Keratinocyte (primary cell): ENCODE data around the gene ENO4. TPM values are rescaled to one million over a fixed set of nuclear protein-coding genes. Genes with fewer than 3 reads are reported as not detected.

Source experiments
- DNase-seq: peaks from one replicate; pipeline ENCODE4 v3.0.0-alpha.2; 2011; ENCODE audit warnings: low read depth, missing footprints, low spot score
- FAIRE-seq: peaks from 2 replicates; lab custom pipeline; 2011; peaks lifted over from hg19 to GRCh38; lab: Jason Lieb, UNC
- H2AFZ ChIP-seq: 2 replicates; pipeline ENCODE4 v1.6.0; 2012; ENCODE audit warnings: low read length, control low read depth, inconsistent platforms; ENCODE audit not compliant: control insufficient read depth
- H3K27ac ChIP-seq: 2 replicates; pipeline ENCODE4 v1.5.1; 2011; ENCODE audit warnings: low read length; ENCODE audit not compliant: control insufficient read depth, insufficient read depth
- H3K27me3 ChIP-seq: 3 replicates; pipeline ENCODE4 v1.6.0; 2011; ENCODE audit warnings: low read length; ENCODE audit not compliant: control insufficient read depth, insufficient read depth; ENCODE audit errors: extremely low read depth
- H3K36me3 ChIP-seq, 2 experiments: 2 replicates in 1 of 2; 3 replicates in 1 of 2; pipeline ENCODE4 v1.5.1; 2011; ENCODE audit warnings: low read length in 2 of 2, mild to moderate bottlenecking in 1 of 2; ENCODE audit not compliant: control insufficient read depth in 2 of 2, insufficient read depth in 2 of 2; ENCODE audit errors: extremely low read depth in 1 of 2
- H3K4me1 ChIP-seq: 3 replicates; pipeline ENCODE4 v1.5.1; 2011; ENCODE audit warnings: low read length; ENCODE audit not compliant: control insufficient read depth, insufficient read depth; ENCODE audit errors: extremely low read depth
- H3K4me2 ChIP-seq: 3 replicates; pipeline ENCODE4 v1.6.0; 2011; ENCODE audit warnings: low read depth, low read length; ENCODE audit not compliant: control insufficient read depth, insufficient read depth; ENCODE audit errors: extremely low read depth
- H3K4me3 ChIP-seq, 3 experiments: fragments of 200-600 bp in 1 of 3; sonication (generic) in 1 of 3; 2 replicates in 2 of 3; 3 replicates in 1 of 3; pipeline ENCODE4 v1.5.1; 2011 to 2016; ENCODE audit warnings: low read length in 3 of 3, mild to moderate bottlenecking in 3 of 3, control low read depth in 2 of 3, inconsistent platforms in 1 of 3, low read depth in 1 of 3, mixed read lengths in 1 of 3, mixed run types in 1 of 3, moderate library complexity in 1 of 3; ENCODE audit not compliant: control insufficient read depth in 2 of 3, insufficient read depth in 2 of 3; ENCODE audit errors: extremely low read depth in 1 of 3
- H3K79me2 ChIP-seq: 2 replicates; pipeline ENCODE4 v1.6.0; 2012; ENCODE audit warnings: low read length; ENCODE audit not compliant: control insufficient read depth, insufficient read depth
- H3K9ac ChIP-seq: 3 replicates; pipeline ENCODE4 v1.6.0; 2011; ENCODE audit warnings: low read length; ENCODE audit not compliant: control insufficient read depth, insufficient read depth; ENCODE audit errors: extremely low read depth
- H3K9me1 ChIP-seq: 3 replicates; pipeline ENCODE4 v1.6.0; 2011; ENCODE audit warnings: low read length; ENCODE audit not compliant: control insufficient read depth, insufficient read depth; ENCODE audit errors: extremely low read depth
- H3K9me3 ChIP-seq: 2 replicates; pipeline ENCODE4 v1.5.1; 2012; ENCODE audit warnings: low read depth, low read length; ENCODE audit not compliant: control insufficient read depth
- H4K20me1 ChIP-seq: 3 replicates; pipeline ENCODE4 v1.6.0; 2011; ENCODE audit warnings: low read length; ENCODE audit not compliant: control insufficient read depth, insufficient read depth; ENCODE audit errors: extremely low read depth
- EZH2 ChIP-seq: IDR thresholded peaks from one replicate; pipeline ENCODE4 v1.6.1; 2012; ENCODE audit warnings: inconsistent platforms, mild to moderate bottlenecking, low read length, moderate library complexity
- dilution Hi-C: fragments of 300-500 bp; cut with MboI; formaldehyde crosslinking; loops from one replicate; pipeline ENCODE4 v1.7.0; 2020; ENCODE audit warnings: low sequenced_read_pairs; ENCODE audit not compliant: extremely low pct_ligation_motif_present
- polyA plus RNA-seq, 5 experiments: library from polyadenylated mRNA; depleted of rRNA in 3 of 5; stranded (reverse) in 3 of 5; stranded (forward) in 1 of 5; unstranded in 1 of 5; fragments of >200 nt; gene quantifications; 1 replicate in 1 of 5; 2 replicates in 3 of 5; 3 replicates in 1 of 5; pipeline versions ENCODE4 v1.2.1 to v1.2.3, GENCODE V29; 2011 to 2012; ENCODE audit warnings: missing spikeins in 2 of 5, low read depth in 1 of 5, low replicate concordance in 1 of 5
- TF ChIP-seq, protein P1 (sequence below), 3 experiments: IDR thresholded peaks in 1 of 3; conservative IDR thresholded peaks in 1 of 3; optimal IDR thresholded peaks in 1 of 3; 2 replicates in 2 of 3; 3 replicates in 1 of 3; pipeline versions ENCODE3 to v1.5.1; 2011; ENCODE audit warnings: low read length in 3 of 3, mild to moderate bottlenecking in 3 of 3, moderate library complexity in 2 of 3, control low read depth in 1 of 3, inconsistent platforms in 1 of 3; ENCODE audit not compliant: insufficient read depth in 2 of 3; ENCODE audit errors: extremely low read depth in 1 of 3

ENO4 gene
- polyA plus RNA-seq, 1 donor (not counting 4 experiments of a cell fraction or from before 2014, with no cell fraction given), result 0.35 TPM

DNA sequence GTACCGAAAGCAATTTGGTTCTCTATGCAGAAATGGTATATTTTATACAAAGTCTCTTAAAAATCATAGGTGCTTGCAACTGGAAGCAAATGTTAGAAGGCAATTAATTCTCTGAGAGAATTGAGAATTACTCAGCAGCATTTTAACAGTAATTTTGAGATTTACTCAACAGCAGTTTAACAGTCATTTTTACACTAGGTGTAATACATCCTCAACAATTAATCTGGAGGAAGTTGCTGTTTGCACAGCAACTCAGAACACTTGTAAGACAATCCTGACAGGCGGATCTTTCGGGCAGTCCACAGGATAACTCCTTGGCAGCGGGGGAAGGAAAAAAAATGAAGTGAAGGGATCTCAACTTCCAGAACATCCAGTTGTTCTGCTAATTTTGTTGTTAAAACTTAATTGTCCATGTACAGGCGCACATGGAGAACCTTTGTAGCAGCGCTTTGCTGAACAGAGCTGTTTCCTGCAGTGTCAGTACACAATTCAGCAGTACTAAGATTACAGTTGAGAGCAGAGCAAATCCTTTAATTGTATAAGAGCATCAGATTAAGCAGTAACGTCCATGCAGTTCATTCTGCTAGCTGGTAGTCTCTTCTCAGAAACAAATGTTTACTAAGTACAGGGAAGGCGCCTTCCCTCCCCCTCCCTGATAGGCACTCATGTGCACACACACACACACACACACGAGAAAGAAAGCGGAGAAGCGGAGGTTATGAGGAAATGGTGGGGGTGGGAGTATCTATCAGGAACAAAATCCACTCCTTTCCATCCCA is 43.8 kb downstream of the ENO4 start:
- no peak overlapping the region for H3K27ac ChIP-seq
- peaks cover 4% of the 10 kb centered on the region for H4K20me1 ChIP-seq
- H2AFZ ChIP-seq, result no peak overlapping the region
- H3K36me3 ChIP-seq, result no peaks in the 10 kb centered on the region
- H3K4me2 ChIP-seq, result no peak overlapping the region
- H3K4me1 ChIP-seq, result peaks cover 16% of the 10 kb centered on the region
- H3K27me3 ChIP-seq, result no peaks in the 10 kb centered on the region
- no peak overlapping the region for H3K9ac ChIP-seq
- H3K4me3 ChIP-seq, result no peak overlapping the region
- FAIRE-seq (no peak), DNase-seq (no peak)
- no peaks in the 10 kb centered on the region for H3K9me3 ChIP-seq
- peaks cover 2% of the 10 kb centered on the region for H3K9me1 ChIP-seq
- no peaks in the 10 kb centered on the region for H3K79me2 ChIP-seq
- dilution Hi-C loops, result no loop called here
- TF ChIP-seq EZH2, result no peak
- TF ChIP-seq, protein P1, sequence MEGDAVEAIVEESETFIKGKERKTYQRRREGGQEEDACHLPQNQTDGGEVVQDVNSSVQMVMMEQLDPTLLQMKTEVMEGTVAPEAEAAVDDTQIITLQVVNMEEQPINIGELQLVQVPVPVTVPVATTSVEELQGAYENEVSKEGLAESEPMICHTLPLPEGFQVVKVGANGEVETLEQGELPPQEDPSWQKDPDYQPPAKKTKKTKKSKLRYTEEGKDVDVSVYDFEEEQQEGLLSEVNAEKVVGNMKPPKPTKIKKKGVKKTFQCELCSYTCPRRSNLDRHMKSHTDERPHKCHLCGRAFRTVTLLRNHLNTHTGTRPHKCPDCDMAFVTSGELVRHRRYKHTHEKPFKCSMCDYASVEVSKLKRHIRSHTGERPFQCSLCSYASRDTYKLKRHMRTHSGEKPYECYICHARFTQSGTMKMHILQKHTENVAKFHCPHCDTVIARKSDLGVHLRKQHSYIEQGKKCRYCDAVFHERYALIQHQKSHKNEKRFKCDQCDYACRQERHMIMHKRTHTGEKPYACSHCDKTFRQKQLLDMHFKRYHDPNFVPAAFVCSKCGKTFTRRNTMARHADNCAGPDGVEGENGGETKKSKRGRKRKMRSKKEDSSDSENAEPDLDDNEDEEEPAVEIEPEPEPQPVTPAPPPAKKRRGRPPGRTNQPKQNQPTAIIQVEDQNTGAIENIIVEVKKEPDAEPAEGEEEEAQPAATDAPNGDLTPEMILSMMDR (optimal IDR thresholded peaks at IDR 0.05 in 1 of 3, IDR thresholded peaks at IDR 0.05 in 1 of 3, conservative IDR thresholded peaks at IDR 0.05 in 1 of 3; ENCODE audit: extremely low read depth in 1 of 3, insufficient read depth in 2 of 3, low read length in 3 of 3), result no peak

DNA sequence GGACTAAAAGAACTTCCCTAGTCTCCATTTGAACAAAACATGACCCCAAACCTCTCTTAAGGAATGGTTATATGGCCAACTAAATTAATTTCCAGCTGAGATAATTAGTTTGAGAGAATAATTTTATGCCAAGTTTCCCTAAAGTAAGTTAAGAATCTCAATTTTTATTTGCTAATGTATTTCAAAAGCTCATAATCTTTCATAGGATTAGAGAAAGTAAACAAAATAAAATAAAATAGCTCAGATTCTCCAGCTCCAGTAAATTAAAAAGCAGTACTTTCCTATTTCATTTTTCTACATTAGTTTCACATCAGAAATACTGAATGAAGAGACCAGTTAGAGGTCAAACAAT is 44.4 kb downstream of the ENO4 start:
- dilution Hi-C loops, result no loop called here

More for the DNA sequence above, 44.4 kb downstream of the ENO4 start:
- no peak for TF ChIP-seq EZH2
- TF ChIP-seq, protein P1 (optimal IDR thresholded peaks at IDR 0.05 in 1 of 3, IDR thresholded peaks at IDR 0.05 in 1 of 3, conservative IDR thresholded peaks at IDR 0.05 in 1 of 3; ENCODE audit: extremely low read depth in 1 of 3, insufficient read depth in 2 of 3, low read length in 3 of 3), result no peak
- H3K27me3 ChIP-seq, result no peaks in the 10 kb centered on the region
- H3K79me2 ChIP-seq, result no peaks in the 10 kb centered on the region
- no peak for FAIRE-seq
- H4K20me1 ChIP-seq, result no peaks in the 10 kb centered on the region
- no peak overlapping the region for H3K4me3 ChIP-seq
- peaks cover 11% of the 10 kb centered on the region for H3K4me1 ChIP-seq
- H3K9me1 ChIP-seq, result peaks cover 2% of the 10 kb centered on the region
- H3K36me3 ChIP-seq, result no peaks in the 10 kb centered on the region
- no peak overlapping the region for H3K9ac ChIP-seq
- no peak overlapping the region for H3K27ac ChIP-seq
- DNase-seq, result no peak
- no peaks in the 10 kb centered on the region for H3K9me3 ChIP-seq
- no peak overlapping the region for H2AFZ ChIP-seq
- H3K4me2 ChIP-seq, result no peak overlapping the region
